Keratinocyte (primary cell): ENCODE results near the gene SH3RF2.
"Not testable (repeated sequence)": the region's sequence is repeated elsewhere in the genome, so short reads cannot be mapped to it uniquely, and the experiment has no call there.

ENCODE experiments used
- EZH2 ChIP-seq: IDR thresholded peaks from one replicate; pipeline ENCODE4 v1.6.1; 2012; ENCODE audit warnings: inconsistent platforms, mild to moderate bottlenecking, low read length, moderate library complexity
- TF ChIP-seq, protein P1 (sequence below), 3 experiments: IDR thresholded peaks in 1 of 3; conservative IDR thresholded peaks in 1 of 3; optimal IDR thresholded peaks in 1 of 3; 2 replicates in 2 of 3; 3 replicates in 1 of 3; pipeline versions ENCODE3 to v1.5.1; 2011; ENCODE audit warnings: low read length in 3 of 3, mild to moderate bottlenecking in 3 of 3, moderate library complexity in 2 of 3, control low read depth in 1 of 3, inconsistent platforms in 1 of 3; ENCODE audit not compliant: insufficient read depth in 2 of 3; ENCODE audit errors: extremely low read depth in 1 of 3

- TF ChIP-seq, protein P1, sequence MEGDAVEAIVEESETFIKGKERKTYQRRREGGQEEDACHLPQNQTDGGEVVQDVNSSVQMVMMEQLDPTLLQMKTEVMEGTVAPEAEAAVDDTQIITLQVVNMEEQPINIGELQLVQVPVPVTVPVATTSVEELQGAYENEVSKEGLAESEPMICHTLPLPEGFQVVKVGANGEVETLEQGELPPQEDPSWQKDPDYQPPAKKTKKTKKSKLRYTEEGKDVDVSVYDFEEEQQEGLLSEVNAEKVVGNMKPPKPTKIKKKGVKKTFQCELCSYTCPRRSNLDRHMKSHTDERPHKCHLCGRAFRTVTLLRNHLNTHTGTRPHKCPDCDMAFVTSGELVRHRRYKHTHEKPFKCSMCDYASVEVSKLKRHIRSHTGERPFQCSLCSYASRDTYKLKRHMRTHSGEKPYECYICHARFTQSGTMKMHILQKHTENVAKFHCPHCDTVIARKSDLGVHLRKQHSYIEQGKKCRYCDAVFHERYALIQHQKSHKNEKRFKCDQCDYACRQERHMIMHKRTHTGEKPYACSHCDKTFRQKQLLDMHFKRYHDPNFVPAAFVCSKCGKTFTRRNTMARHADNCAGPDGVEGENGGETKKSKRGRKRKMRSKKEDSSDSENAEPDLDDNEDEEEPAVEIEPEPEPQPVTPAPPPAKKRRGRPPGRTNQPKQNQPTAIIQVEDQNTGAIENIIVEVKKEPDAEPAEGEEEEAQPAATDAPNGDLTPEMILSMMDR (optimal IDR thresholded peaks at IDR 0.05 in 1 of 3, IDR thresholded peaks at IDR 0.05 in 1 of 3, conservative IDR thresholded peaks at IDR 0.05 in 1 of 3; ENCODE audit: extremely low read depth in 1 of 3, insufficient read depth in 2 of 3, low read length in 3 of 3): not testable (repeated sequence)
- TF ChIP-seq EZH2: not testable (repeated sequence)
These were observed 45.0 kb upstream of the SH3RF2 start for GRCh38 chr5:145891378-145891777.
